Suprapubic skin (tissue), 4 donors: ENCODE data around the gene WFDC1.

ENCODE experiments used
- EP300 ChIP-seq: sonication (generic); formaldehyde crosslinking; IDR thresholded peaks from one replicate; pipeline ENCODE4 v1.6.1; 2017; ENCODE audit warnings: antibody characterized with exemption
- POLR2A ChIP-seq, 2 donors: fragments of 450-650 bp; IDR thresholded peaks; one replicate each; pipeline ENCODE4 v1.6.1; 2017; ENCODE audit warnings: antibody characterized with exemption in 2 of 2, mild to moderate bottlenecking in 2 of 2, moderate library complexity in 2 of 2
- POLR2AphosphoS5 ChIP-seq, 3 donors: sonication (generic); formaldehyde crosslinking; IDR thresholded peaks; one replicate each; pipeline ENCODE4 v1.6.1; 2017; ENCODE audit warnings: antibody characterized with exemption in 3 of 3
- TF ChIP-seq, protein P1 (sequence below), 2 donors: fragments of 200-600 bp in 1 of 2; fragments of 450-650 bp in 1 of 2; sonication (generic) in 1 of 2; IDR thresholded peaks; one replicate each; pipeline ENCODE4 v1.5.1; 2016 to 2019; ENCODE audit warnings: antibody characterized with exemption in 2 of 2, mild to moderate bottlenecking in 1 of 2, moderate library complexity in 1 of 2

DNA sequence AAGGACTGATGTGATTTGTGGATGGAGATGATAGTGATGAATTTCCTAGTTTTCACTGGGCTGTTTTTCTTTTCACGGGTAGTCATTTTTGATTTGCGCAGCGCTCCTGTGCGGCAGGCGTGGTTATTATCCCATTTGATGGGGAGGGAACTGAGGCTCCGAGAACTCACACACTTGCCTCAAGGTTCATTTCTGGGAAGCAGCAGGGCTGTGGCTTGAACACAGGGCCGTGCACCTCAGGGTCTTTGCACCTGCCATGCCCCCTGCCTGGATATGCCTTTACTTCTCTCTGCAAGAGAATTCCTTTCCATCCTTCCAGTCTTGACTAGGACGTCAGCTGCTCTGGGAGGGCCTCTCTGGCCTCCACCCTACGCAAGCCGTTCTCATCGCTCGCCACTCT is 16.3 kb upstream of the WFDC1 start:
- no peak for TF ChIP-seq POLR2AphosphoS5 (IDR thresholded peaks at IDR 0.05)
- TF ChIP-seq, protein P1, sequence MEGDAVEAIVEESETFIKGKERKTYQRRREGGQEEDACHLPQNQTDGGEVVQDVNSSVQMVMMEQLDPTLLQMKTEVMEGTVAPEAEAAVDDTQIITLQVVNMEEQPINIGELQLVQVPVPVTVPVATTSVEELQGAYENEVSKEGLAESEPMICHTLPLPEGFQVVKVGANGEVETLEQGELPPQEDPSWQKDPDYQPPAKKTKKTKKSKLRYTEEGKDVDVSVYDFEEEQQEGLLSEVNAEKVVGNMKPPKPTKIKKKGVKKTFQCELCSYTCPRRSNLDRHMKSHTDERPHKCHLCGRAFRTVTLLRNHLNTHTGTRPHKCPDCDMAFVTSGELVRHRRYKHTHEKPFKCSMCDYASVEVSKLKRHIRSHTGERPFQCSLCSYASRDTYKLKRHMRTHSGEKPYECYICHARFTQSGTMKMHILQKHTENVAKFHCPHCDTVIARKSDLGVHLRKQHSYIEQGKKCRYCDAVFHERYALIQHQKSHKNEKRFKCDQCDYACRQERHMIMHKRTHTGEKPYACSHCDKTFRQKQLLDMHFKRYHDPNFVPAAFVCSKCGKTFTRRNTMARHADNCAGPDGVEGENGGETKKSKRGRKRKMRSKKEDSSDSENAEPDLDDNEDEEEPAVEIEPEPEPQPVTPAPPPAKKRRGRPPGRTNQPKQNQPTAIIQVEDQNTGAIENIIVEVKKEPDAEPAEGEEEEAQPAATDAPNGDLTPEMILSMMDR (IDR thresholded peaks at IDR 0.05): no peak
- TF ChIP-seq EP300: no peak
- TF ChIP-seq POLR2A (IDR thresholded peaks at IDR 0.05): no peak
